ENCODE data around the gene PARD3B.

GRCh38 chr2:204834716-204835384 lies 289.6 kb downstream of the PARD3B start:
- TF ChIP-seq CTCF (conservative IDR thresholded peaks at IDR 0.05; ENCODE audit: low read depth, low read length) = no peak
- TF ChIP-seq ELK1 (IDR thresholded peaks at IDR 0.05; ENCODE audit: borderline replicate concordance, low read depth, low read length) = no peak
- TF ChIP-seq RAD21 (IDR thresholded peaks at IDR 0.05; ENCODE audit: low read length) = no peak
- no peak for TF ChIP-seq POLR2A (IDR thresholded peaks at IDR 0.05; ENCODE audit: low read depth, low read length)
- no peak for TF ChIP-seq MAFK (IDR thresholded peaks at IDR 0.05; ENCODE audit: low read depth, low read length)
- TF ChIP-seq SMC3 (IDR thresholded peaks at IDR 0.05; ENCODE audit: low read depth, low read length) = no peak
- TF ChIP-seq FOS (IDR thresholded peaks at IDR 0.05; ENCODE audit: low read depth, low read length) = no peak
- no peak for TF ChIP-seq MAZ (IDR thresholded peaks at IDR 0.05; ENCODE audit: borderline replicate concordance, low read depth, low read length)
- TF ChIP-seq NFE2L2 (IDR thresholded peaks at IDR 0.05; ENCODE audit: low read depth, low read length) = no peak
- TF ChIP-seq USF2 (IDR thresholded peaks at IDR 0.05; ENCODE audit: low read depth, low read length) = no peak
